GM15510 (cell line): ENCODE measurements around the gene LRRC73.

Experiments used
- POLR2A ChIP-seq: IDR thresholded peaks from 3 replicates; pipeline ENCODE4 v1.6.1; 2011; ENCODE audit warnings: borderline replicate concordance; ENCODE audit not compliant: insufficient read length; ENCODE audit errors: extremely low read depth

LRRC73 gene

DNA sequence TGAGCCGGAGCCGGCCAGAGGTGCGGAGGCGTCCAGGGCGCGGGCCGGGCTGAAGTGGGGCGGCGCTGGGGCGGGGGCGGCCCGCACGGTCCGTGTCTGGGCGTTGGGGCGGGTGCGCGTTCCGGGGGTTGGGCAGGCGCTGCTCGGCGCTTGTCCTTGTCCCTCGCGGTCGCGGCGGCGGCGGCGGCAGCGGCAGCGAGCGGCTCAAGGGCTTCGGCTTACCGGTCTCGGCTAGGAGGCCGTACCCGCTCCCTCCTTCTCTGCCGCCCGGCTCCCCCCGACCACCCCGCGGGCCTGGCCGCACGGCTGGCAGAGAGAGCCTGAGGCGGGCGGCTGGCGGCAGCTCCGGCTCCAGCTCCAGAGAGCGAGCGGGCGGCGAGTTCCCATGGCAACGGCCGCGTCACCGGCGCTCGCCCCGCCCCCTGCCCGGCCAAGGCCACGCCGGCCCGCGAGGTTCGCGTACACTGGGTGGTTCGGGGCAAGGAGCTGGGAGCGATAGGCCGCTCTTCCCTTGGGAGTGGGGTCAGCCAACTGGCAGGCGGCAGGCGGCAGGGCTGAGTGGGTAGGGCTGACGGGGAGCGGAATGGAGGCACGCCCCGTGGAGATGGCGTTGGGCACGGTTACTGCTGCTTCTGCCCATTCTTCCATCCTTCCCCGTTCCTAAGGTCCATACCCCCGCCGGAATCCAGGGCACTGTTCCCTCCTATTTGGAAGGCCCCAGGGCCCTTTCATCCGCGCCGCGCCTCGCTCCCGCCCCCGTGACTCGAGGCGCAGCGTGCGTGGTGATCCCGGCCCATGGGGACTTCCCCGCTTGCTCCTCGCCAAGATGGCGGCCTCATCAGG is at the start of gene LRRC73:
LRRC73 (minus strand) TSS at position 363 of the 843 bp plus-strand sequence. CDS start 561 bp downstream, outside the sequence.
- TF ChIP-seq POLR2A = no peak

- TF ChIP-seq POLR2A = no peak
Observed at GRCh38 chr6:43559328-43559727, 49.2 kb upstream of the LRRC73 start.

GRCh38 chr6:43547222-43547621 is 37.1 kb upstream of the LRRC73 start:
- no peak for TF ChIP-seq POLR2A

- no peak for TF ChIP-seq POLR2A
Observed at GRCh38 chr6:43544461-43544860, 34.3 kb upstream of the LRRC73 start.

DNA sequence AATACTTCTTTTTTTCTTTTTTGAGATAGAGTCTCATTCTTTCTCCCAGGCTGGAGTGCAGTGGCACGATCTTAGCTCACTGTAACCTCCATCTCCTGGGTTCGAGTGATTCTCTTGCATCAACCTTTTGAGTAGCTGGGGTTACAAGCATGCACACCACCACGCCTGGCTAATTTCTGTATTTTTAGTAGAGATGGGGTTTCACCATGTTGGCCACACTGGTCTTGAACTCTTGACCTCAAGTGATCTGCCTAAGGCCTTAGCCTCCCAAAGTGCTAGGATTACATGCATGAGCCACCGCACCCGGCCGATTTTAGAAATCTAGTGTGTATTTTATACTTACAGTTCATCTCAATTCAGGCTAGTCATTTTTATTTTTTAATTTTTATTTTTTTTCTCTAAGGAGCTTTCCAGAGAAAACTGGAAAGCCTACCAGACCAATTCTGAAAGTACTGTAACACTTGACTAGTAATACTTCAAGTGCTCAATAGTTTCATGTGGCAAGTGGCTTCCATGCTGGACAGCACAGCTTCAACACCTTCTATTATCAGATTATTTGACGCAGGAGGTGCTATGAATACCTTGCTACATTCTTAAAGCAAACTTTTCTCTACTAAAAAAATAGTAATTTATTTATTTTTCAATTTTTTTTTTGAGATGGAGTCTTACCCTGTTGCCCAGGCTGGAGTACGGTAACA is 31.8 kb upstream of the LRRC73 start:
- no peak for TF ChIP-seq POLR2A

DNA sequence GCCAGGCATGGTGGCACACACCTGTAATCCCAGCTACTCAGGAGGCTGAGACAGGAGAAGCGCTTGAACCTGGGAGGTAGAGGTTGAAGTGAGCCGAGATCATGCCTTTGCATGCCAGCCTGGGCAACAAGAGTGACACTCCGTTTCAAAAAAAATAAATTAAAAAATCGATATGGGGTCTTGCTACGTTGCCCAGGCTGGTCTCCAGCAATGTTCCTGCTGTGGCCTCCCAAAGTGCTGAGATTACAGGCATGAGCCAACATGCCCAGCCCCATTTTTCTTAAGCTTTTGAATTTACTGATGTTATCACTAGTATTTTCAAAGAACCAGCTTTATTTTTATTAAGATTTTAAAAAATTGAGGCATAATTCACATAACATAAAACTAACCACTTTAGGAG is 30.4 kb upstream of the LRRC73 start:
- TF ChIP-seq POLR2A = no peak

DNA sequence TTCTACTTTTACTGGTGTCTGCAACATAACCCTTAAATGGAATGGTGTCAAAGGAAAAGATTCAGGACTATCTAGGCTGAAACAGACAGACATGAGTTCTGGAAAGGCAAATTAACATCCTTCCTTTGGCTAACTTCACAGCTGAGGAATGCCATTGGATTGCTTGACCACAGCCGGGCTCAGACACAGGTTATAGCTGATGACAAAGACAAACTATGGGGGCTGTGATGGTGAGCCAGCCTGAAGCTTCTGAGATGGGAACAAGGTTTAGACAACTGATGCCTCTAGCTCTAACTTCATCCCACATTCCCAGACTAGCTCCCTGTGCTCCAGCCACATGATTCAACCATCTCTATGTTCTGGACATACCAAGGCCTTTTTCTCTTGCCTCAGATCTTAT is 22.1 kb upstream of the LRRC73 start:
- no peak for TF ChIP-seq POLR2A

DNA sequence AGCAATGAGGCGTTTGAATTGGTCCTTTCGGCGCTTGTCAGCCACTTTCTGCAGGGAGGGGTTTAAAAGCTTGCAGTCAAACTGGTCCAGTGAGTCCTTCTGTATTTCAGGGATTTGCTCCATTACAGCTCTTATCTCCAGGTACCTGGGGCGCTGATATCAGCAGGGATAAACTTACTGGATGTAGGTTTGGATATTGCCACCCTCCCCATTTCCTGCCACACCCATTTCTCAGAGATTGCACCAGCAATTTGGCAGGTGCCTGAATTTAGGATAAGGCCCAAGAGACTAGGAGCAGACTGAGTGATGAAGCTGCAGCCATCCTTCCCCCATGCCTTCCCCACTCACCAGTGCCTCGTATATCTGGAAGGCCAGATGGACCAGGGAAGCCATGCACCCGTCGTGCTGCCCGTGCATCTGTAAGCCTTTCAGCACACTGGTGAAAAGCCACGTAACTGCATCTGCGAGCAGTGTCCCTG is 14.4 kb upstream of the LRRC73 start:
- TF ChIP-seq POLR2A = no peak

GRCh38 chr6:43523284-43523683 is 13.1 kb upstream of the LRRC73 start:
- no peak for TF ChIP-seq POLR2A

DNA sequence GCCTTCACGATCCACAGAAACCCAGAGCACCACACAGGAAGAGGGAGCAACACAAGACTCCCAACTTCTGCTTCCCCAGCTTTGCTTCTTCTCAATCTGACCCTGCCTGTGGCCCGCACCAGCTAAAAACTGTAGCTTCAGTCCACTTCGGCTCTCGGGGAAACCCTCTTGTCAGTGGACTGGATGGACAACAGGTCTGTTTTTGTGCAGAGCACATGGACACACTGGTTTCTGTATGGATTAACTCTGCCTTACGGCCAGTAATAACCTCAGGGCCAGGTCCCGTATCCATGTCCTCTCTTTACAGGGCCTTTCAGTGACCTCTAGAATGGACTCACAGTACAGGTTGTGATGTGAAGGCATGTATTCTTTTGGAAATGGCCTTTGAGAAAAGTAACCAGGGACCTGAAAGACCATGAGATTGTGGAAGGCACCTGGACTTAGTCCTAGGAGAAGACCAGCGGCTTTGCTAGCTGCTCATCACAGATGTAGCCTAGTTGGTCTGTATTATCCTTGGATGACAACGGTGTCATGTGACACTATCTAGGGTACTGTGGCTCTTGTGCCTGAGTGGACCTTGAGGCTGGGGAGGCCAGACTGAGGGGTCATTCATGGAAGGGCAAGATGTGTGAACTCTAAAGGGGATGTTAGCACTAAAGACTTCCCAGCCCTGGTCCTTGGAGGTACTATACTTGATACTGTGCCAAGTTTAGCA is 12.6 kb upstream of the LRRC73 start:
- TF ChIP-seq POLR2A = no peak

DNA sequence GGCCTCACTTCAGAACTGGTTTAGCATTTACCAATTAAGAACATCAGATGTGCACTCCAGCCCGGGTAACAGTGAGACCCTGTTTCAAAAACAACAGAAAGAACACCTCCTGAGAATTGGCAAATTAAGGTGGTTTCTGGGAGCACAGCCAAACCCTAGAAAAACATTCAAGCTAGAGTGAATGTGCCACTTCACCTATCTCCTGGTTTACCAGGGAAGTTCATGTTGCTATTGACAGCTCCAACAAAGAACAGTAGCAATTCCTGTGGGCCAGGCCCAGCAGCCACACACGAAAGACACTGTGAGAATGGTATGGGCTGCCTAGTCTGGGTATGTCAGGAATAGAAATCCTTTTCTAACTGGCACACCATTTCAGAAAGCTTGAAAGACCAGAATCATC is 11.7 kb upstream of the LRRC73 start:
- TF ChIP-seq POLR2A = no peak

DNA sequence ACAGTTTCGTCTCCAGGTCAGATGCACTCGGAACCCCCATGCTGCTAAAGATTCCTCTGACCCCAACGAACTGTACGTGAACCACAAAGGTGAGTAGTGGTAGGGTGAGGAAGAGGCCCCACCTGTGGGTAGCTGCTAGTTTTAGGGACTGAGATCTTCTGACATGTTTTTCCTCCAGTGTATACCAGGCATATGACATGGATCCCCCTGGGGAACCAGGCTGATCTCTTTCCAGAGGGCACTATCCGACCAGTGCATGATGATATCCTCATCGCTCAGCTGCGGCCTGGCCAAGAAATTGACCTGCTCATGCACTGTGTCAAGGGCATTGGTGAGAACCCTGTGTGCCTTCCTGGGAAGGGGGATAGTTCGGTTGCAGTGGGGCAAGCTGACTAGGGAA is 10.0 kb upstream of the LRRC73 start:
- TF ChIP-seq POLR2A = no peak

DNA sequence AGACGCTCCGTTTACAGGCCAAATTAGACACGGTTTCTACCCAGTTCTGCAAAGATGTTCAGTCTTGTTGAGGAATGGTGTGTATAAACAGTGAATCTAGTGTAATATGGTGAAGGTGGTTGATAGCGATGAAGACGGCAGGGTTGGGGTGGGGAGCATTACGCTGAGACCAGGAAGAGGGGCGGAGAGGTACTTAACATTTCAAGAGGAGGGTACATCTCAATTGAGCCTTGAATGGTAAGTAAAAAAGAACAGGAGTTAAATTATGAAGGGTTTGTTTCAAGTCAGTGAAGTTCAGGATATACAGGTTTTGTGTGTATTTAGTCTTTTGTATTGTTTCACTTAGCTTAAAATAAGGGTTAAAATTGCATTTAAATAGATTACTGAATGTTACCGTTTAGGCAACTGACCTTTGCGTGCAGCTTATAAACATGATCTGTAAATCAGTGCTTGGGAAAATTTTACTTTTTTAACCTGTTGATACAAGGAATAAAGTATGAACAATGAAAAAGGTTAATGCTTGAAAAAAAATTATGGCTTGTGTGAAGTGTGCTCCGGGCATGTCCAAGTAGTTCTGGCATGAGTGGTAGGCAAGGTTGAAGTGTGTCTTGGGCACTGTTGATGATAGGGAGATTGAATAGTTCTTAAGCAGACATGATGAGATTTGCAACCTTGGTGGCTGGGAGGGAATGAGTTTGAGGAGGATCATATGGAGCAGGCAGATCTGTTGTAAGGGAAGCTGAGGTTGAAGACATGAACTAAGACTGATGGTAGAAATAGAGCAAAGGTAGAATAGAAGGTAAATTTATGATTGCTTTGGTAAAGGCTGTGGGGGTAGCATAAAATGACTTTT is 7.6 kb upstream of the LRRC73 start:
- TF ChIP-seq POLR2A = no peak
